Smooth muscle cell (in vitro differentiated cells): Measurements from ENCODE around the gene SF3B6. TPM values are rescaled to one million over a fixed set of nuclear protein-coding genes. Genes with fewer than 3 reads are reported as not detected.
A peak's percentile ranks its signal among the peaks of the same experiment; 100 is the strongest.
"Not testable (repeated sequence)": the region's sequence is repeated elsewhere in the genome, so short reads cannot be mapped to it uniquely, and the experiment has no call there.

ENCODE experiments used
- DNase-seq: peaks from one replicate; lab custom pipeline; 2025; ENCODE audit not compliant: unreplicated experiment; lab: John Stamatoyannopoulos, UW
- H2AFZ ChIP-seq: fragments of 200-600 bp; sonication (generic); 2 replicates; pipeline ENCODE4 v1.6.0; 2016; ENCODE audit warnings: antibody characterized with exemption, low read depth, mild to moderate bottlenecking
- H3F3A ChIP-seq: fragments of 200-600 bp; sonication (generic); 2 replicates; pipeline ENCODE4 v1.6.0; 2017; ENCODE audit warnings: antibody characterized with exemption, low read depth
- H3K27ac ChIP-seq: fragments of 200-600 bp; sonication (generic); 2 replicates; pipeline ENCODE4 v1.5.1; 2016; ENCODE audit warnings: low read depth, mild to moderate bottlenecking
- H3K27me3 ChIP-seq: fragments of 200-600 bp; sonication (generic); 2 replicates; pipeline ENCODE4 v1.6.1; 2016; ENCODE audit warnings: low read depth, mild to moderate bottlenecking
- H3K36me3 ChIP-seq: fragments of 200-600 bp; sonication (generic); 2 replicates; pipeline ENCODE4 v1.5.1; 2016; ENCODE audit warnings: low read depth
- H3K4me1 ChIP-seq: fragments of 200-600 bp; sonication (generic); 2 replicates; pipeline ENCODE4 v1.5.1; 2016; ENCODE audit warnings: low read depth
- H3K4me2 ChIP-seq: fragments of 200-600 bp; sonication (generic); 2 replicates; pipeline ENCODE4 v1.6.0; 2016; ENCODE audit warnings: mild to moderate bottlenecking
- H3K4me3 ChIP-seq: fragments of 200-600 bp; sonication (generic); 2 replicates; pipeline ENCODE4 v1.5.1; 2016; ENCODE audit warnings: mild to moderate bottlenecking
- H3K79me2 ChIP-seq: fragments of 200-600 bp; sonication (generic); 2 replicates; pipeline ENCODE4 v1.6.0; 2016; ENCODE audit warnings: low read depth, mild to moderate bottlenecking
- H3K9ac ChIP-seq: fragments of 200-600 bp; sonication (generic); 2 replicates; pipeline ENCODE4 v1.6.0; 2016; ENCODE audit warnings: low read depth
- H3K9me3 ChIP-seq: fragments of 200-600 bp; sonication (generic); replicated peaks from 2 replicates; pipeline ENCODE4 v1.5.1; 2016; ENCODE audit warnings: low read depth
- H4K20me1 ChIP-seq: fragments of 200-600 bp; sonication (generic); 2 replicates; pipeline ENCODE4 v1.6.0; 2016; ENCODE audit warnings: low read depth
- WGBS: methylation state at CpG from one replicate; pipeline ENCODE4 v1.1.7; 2016; ENCODE audit warnings: low lambda C conversion rate; 5-methylcytosine and 5-hydroxymethylcytosine counted together
- polyA plus RNA-seq: library from polyadenylated mRNA; unstranded; fragments of >200 nt; fragmentation: Nextera tagmentation; extraction: Ambion mirVana; gene quantifications from 2 replicates; pipeline ENCODE4 v1.2.1, GENCODE V29; 2016
- total RNA-seq: library from RNA; depleted of rRNA; stranded (reverse); fragments of >200 nt; gene quantifications from 2 replicates; pipeline ENCODE4 v1.2.3, GENCODE V29; 2014
- TF ChIP-seq, protein P1 (sequence below): fragments of 200-600 bp; sonication (generic); IDR thresholded peaks from 2 replicates; pipeline ENCODE4 v1.5.1; 2017; ENCODE audit warnings: borderline replicate concordance, mild to moderate bottlenecking, antibody characterized with exemption; ENCODE audit not compliant: insufficient read depth, poor library complexity, severe bottlenecking

Gene SF3B6
- total and polyA plus RNA-seq, 2 experiments from 2014 or later = 210 to 260 TPM

DNA sequence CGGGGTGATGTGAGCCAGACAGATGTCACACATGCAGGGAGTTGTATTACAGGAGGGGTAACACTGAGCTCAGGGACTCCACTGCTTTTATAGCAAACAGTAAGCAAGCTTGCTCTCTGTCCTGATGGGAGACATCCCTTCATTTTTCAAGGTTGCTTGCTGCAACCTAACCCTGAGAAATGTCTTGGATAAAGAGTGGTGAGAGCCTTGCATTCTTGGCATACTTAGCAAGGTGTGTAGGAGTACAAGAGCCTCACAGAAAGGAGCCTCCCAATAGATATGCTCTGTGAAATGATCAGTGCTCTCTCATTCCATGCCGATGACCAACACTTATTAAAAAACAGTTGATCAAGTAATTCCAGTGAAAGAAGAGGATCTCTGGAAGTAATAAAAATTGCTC, 38.9 kb upstream of the SF3B6 start:
- no peaks in the 10 kb centered on the region for H3K27me3 ChIP-seq
- H4K20me1 ChIP-seq = no peaks in the 10 kb centered on the region
- no peak for DNase-seq
- H3K9ac ChIP-seq = no peak overlapping the region
- TF ChIP-seq, protein P1, sequence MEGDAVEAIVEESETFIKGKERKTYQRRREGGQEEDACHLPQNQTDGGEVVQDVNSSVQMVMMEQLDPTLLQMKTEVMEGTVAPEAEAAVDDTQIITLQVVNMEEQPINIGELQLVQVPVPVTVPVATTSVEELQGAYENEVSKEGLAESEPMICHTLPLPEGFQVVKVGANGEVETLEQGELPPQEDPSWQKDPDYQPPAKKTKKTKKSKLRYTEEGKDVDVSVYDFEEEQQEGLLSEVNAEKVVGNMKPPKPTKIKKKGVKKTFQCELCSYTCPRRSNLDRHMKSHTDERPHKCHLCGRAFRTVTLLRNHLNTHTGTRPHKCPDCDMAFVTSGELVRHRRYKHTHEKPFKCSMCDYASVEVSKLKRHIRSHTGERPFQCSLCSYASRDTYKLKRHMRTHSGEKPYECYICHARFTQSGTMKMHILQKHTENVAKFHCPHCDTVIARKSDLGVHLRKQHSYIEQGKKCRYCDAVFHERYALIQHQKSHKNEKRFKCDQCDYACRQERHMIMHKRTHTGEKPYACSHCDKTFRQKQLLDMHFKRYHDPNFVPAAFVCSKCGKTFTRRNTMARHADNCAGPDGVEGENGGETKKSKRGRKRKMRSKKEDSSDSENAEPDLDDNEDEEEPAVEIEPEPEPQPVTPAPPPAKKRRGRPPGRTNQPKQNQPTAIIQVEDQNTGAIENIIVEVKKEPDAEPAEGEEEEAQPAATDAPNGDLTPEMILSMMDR = no peak
- H3K9me3 ChIP-seq = peaks cover 3% of the 10 kb centered on the region
- H3K4me2 ChIP-seq = no peak overlapping the region
- WGBS = 49% methylated on average over 2 of the region's 2 CpGs
- no peak overlapping the region for H3K4me3 ChIP-seq
- no peak overlapping the region for H2AFZ ChIP-seq
- H3F3A ChIP-seq = peaks cover 12% of the 10 kb centered on the region
- no peaks in the 10 kb centered on the region for H3K36me3 ChIP-seq
- no peaks in the 10 kb centered on the region for H3K4me1 ChIP-seq
- no peak overlapping the region for H3K27ac ChIP-seq
- H3K79me2 ChIP-seq = no peaks in the 10 kb centered on the region

GRCh38 chr2:24111407-24111901, 35.3 kb upstream of the SF3B6 start:
- Histone ChIP-seq H3K27me3 (no peaks in the 10 kb centered on the region), H3K79me2 (no peaks in the 10 kb centered on the region), H3F3A (peaks cover 12% of the 10 kb centered on the region), H4K20me1 (no peaks in the 10 kb centered on the region), H3K36me3 (no peaks in the 10 kb centered on the region), H2AFZ (no peak overlapping the region), H3K4me1 (no peaks in the 10 kb centered on the region), H3K4me3 (no peak overlapping the region), H3K4me2 (no peak overlapping the region), H3K9me3 (peaks cover 3% of the 10 kb centered on the region), H3K27ac (peak overlapping the region; percentile 67), H3K9ac (no peak overlapping the region)
- 49% methylated on average over 2 of the region's 2 CpGs for WGBS
- TF ChIP-seq, protein P1 = no peak
- no peak for DNase-seq

- no peak overlapping the region for H3K4me2 ChIP-seq
- WGBS = 88% methylated on average over 7 of the region's 7 CpGs
- no peaks in the 10 kb centered on the region for H4K20me1 ChIP-seq
- DNase-seq = no peak
- no peak overlapping the region for H3K4me3 ChIP-seq
- no peak overlapping the region for H3K9ac ChIP-seq
- peaks cover 12% of the 10 kb centered on the region for H3F3A ChIP-seq
- peaks cover 3% of the 10 kb centered on the region for H3K9me3 ChIP-seq
- no peaks in the 10 kb centered on the region for H3K27me3 ChIP-seq
- H3K79me2 ChIP-seq = no peaks in the 10 kb centered on the region
- H3K27ac ChIP-seq = peak overlapping the region; percentile 67
- H3K4me1 ChIP-seq = no peaks in the 10 kb centered on the region
- TF ChIP-seq, protein P1 = no peak
- no peaks in the 10 kb centered on the region for H3K36me3 ChIP-seq
- no peak overlapping the region for H2AFZ ChIP-seq
These were observed 34.7 kb upstream of the SF3B6 start for GRCh38 chr2:24110660-24111303.

DNA sequence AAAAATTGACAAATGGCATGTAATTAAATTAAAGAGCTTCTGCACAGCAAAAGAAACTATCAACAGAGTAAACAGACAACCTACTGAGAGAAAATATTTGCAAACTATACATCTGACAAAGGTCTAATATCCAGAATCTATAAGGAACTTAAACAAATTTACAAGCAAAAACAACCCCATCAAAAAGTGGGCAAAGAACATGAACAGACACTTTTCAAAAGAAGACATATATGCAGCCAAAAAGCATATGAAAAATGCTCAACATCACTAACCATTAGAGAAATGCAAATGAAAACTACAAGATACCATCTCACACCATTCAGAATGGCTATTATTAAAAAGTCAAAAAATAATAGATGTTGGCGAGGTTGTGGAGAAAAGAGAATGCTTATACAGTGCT, 33.3 kb upstream of the SF3B6 start:
- peaks cover 12% of the 10 kb centered on the region for H3F3A ChIP-seq
- H3K27ac ChIP-seq, DNase-seq, H3K4me2 ChIP-seq, H3K27me3 ChIP-seq, H3K36me3 ChIP-seq, H3K9ac ChIP-seq, H4K20me1 ChIP-seq, H3K79me2 ChIP-seq, H3K4me3 ChIP-seq, H2AFZ ChIP-seq, H3K9me3 ChIP-seq, H3K4me1 ChIP-seq: not testable (repeated sequence)
- WGBS = 97% methylated on average over 1 of the region's 1 CpG
